Adipose tissue (tissue), 3 donors: ENCODE results near the gene TRAK2. TPM values are rescaled to one million over a fixed set of nuclear protein-coding genes. Genes with fewer than 3 reads are reported as not detected.
"Not testable (repeated sequence)": the region's sequence is repeated elsewhere in the genome, so short reads cannot be mapped to it uniquely, and the experiment has no call there.

Experiments used
- H3K27ac ChIP-seq: one replicate; pipeline ENCODE4 v1.5.1; 2013; ENCODE audit warnings: low read depth, low read length
- WGBS, 3 donors: extraction: QIAGEN DNeasy Blood & Tissue Kit; methylation state at CpG; one replicate each; pipeline ENCODE4 v1.1.7; 2013; 5-methylcytosine and 5-hydroxymethylcytosine counted together
- polyA plus RNA-seq, 3 donors: library from polyadenylated mRNA; stranded (reverse); fragments of 200-250 nt; gene quantifications; one replicate each; pipeline ENCODE4 v1.2.3, GENCODE V29; 2013
- donor health status: healthy with polysubstance abuse.
- donor health status: Bipolar disorder and iron deficiency.
- donor health status: healthy.

The TRAK2 gene
- polyA plus RNA-seq, 3 donors, result 7.7 to 66.6 (median 15.0) TPM

DNA sequence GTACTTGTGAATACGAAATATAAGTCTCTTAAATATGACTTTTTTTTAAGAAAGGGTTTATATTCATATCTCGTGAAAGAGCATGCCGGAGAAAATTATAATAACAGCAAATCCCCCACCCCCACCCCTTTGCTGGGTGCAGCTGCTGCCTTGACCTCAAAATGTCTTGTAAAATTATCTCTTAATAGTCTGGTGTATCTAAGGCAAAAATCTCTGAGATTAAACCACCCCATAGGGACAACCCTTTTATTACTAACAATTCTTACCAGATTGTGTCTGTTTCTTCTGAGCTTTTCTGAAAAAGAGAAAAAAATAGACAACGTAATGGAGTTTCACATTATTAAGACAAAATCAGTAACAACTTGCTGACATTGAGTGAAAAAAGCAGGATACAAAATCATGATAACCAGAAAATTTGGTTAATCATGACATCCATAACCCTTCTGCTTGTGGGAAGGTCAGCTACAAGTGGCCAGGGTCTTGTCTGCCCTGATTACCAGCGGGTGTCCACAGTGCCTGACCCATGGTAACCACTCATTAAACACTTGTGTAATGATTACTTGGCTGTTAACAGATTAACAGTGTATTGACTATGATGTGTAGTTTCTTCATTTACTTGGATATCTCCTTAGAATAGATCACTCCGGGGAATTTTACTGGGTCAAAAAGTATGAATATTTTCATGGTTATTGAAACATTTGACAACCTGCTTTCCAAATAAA is 1.8 kb upstream of the TRAK2 start:
- H3K27ac ChIP-seq, result no peak overlapping the region
- WGBS, 3 donors, result 66 to 90% (median 90%) methylated on average over 6 of the region's 6 CpGs

DNA sequence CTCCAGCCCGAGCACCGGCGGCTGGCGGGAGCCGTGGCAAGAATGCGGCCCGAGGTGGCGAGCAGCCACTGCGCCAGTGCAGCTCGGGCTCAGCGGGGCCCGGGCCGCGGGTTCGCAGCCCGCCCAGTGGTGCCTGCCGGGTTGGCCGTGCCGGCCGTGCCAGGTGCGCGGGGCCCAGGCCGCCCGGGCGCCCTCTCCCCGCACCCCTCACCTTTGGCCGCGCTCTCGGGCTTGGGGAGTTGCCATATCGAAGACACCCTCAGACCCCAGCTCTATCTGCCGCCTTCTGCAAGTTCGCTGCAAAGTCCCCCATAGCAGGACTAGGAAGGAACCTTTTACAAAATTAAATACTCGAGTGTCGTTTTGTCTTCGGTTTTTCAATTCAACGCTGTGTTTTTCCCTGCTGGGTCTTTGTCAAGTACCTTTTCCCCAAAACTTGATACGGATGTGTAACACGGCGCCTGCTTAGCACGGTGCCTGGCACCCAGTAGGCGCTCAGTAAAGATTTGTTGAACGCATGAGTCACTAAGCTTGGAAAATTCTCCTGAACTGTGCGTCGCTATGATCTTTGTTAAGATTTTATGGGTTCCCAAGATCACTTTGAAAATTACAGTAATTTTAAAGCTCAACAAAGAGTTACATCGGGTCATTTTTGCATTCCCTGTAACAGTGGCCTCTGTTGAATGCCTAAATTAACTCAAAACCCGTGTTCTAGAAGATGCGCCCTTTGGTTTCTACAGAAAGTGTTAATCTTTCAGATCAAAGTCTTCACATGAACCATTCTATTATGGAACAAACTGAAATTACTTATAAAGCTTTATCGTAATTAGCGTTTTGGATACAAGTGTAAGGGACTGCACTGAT is 1.0 kb upstream of the TRAK2 start:
- 9 to 11% (median 11%) methylated on average over 41 to 49 of the region's 49 CpGs for WGBS, 3 donors
- H3K27ac ChIP-seq, result no peak overlapping the region

DNA sequence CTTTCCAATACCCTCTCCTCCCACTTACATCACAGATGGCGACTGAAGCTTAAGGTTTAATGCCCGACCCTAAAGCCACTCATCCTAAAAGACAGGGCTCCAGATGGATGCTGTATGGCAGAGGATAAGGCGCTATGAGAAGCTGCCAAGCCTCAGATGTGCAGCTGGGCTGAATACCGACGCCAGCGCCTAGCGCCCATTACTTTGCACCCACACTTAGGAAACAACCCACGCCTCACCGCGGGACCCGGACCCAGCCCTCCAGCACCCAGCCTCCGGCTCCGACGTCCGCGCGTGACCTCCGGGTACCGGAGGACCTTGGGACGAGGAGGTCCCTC is 335 bp downstream of the TRAK2 start:
- no peak overlapping the region for H3K27ac ChIP-seq
- WGBS, 3 donors, result 0% methylated on average over 20 of the region's 20 CpGs

DNA sequence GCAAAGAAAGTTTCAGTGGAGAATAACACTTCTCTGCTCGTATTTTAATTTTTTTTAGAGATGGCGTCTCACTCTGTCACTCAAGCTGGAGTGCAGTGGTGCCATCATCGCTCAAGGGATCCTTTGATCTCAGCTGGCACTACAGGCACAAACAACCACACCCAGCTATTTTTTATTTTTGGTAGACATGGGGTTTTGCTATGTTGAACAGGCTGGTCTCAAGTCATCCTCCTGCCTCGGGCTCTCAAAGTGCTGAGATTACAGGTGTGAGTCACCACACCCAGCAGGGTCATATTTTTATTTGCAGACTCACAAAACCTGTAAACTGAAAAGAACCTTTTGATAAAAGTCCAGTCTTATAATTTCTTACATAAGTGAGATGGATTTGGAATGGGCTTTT is 2.6 kb downstream of the TRAK2 start:
- H3K27ac ChIP-seq, result no peak overlapping the region
- 84 to 92% (median 89%) methylated on average over 4 of the region's 4 CpGs for WGBS, 3 donors

DNA sequence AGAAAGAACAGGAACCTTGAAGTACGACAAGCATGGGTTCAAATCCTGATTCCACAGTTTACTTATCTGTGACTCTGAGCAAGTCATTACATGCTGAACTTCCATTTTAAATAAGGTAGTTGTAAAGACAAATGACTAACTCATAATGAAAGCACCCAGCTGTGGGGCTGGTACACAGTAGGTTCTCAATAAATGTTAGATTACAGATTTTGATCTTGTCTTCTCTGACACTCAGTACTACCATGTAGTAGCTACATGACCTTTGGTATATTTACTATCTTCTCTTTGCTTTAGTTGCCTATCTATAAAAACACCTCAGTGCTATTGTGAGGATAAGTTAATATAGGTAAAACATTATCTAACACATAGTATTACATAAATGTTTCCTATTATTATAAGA is 3.2 kb downstream of the TRAK2 start:
- no peak overlapping the region for H3K27ac ChIP-seq
- WGBS, 3 donors, result 85 to 97% (median 90%) methylated on average over 1 of the region's 1 CpG

DNA sequence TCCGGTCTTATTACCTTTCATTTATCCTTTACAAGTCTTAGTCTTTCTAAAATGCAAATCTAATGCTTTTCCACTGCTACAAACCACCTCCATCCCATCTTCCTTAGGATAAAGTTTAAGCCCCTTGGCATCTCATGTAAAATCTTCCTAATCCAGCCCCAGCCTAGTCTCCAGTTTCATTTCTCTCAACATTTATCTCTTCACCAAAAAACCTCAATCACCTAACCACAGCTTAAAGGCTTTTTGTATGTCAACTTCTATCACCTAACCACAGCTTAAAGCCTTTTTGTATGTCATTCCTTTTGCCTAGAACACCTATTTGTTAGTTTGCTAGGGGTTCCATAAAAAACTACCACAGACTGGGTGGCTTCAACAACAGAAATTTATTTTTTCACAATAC is 4.2 kb downstream of the TRAK2 start:
- no peak overlapping the region for H3K27ac ChIP-seq
- WGBS, 3 donors, result 90 to 98% (median 97%) methylated on average over 1 of the region's 1 CpG

DNA sequence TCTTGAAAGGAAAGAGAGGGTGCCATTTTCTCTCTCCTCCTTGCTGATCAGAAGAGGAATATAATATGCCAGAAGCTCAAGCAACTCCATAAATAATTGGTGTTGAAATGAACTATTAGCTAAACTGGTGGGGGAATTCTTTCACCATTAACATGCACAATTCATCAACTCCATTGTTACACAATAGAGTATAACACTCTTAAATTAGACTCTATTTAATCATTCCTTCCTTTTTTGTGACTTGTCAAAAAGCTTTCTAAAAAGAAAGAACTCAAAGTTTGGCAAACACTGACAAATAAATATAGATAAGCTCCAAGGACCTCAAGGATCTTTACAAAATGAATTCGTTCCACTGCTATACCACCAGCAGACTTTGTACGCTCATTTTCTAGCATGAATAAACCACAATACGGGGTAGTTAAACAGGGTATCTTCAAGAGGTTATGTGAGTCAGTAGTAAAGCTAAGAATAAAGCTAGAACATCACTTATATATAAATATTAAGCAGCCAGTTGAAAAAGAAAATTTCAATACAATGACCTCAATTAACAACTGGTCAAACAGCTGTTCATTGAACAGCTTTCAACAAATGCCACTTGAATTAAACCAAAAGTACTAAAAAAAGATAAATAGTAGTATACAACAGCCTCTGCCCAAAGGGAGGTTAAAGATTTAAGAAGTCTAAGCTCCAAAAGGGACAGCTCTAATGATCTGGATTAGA is 6.4 kb downstream of the TRAK2 start:
- H3K27ac ChIP-seq, result no peak overlapping the region
- WGBS, 3 donors, result 33 to 86% (median 82%) methylated on average over 3 of the region's 3 CpGs

DNA sequence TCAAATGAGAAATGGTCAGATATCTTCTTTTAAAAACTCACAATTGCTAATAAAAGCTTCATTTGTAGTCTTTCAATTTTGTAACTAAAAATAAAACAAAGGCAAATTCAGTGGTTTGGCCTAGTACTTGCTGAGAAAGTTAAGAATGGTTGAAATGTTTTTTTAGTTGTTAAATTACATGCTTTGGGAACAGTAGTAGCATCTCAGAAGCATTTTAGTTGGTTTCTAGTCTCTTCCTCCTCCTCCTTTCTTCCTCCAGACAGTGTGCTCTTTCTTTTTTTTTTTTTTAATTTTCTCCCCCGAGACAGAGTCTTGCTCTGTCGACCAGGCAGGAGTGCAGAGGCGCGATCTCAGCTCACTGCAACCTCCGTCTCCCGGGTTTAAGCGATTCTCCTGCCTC is 9.8 kb downstream of the TRAK2 start:
- WGBS, 3 donors, result 81 to 86% (median 83%) methylated on average over 7 of the region's 7 CpGs
- no peak overlapping the region for H3K27ac ChIP-seq

DNA sequence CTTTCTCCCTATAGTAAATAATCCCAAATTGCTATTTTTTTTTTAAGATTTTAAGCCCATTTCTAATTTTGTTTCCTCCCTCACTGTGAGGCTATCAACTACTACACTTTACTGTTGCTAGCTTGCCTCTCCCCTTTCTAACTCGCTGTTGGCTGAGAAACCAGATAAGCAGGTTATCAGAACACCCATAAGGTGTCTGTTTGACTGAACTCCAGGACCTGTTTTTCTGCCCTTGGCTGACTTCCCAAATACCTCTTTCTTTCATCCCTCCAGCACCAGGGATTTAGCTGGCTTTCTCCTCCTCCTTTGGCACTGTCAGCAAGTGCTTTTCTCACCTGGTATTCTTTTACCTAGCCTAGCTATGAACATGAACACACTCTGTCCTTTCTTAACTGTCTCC is 11.1 kb downstream of the TRAK2 start:
- H3K27ac ChIP-seq, result no peak overlapping the region
- 26 to 81% (median 44%) methylated on average over 1 of the region's 1 CpG for WGBS, 3 donors

DNA sequence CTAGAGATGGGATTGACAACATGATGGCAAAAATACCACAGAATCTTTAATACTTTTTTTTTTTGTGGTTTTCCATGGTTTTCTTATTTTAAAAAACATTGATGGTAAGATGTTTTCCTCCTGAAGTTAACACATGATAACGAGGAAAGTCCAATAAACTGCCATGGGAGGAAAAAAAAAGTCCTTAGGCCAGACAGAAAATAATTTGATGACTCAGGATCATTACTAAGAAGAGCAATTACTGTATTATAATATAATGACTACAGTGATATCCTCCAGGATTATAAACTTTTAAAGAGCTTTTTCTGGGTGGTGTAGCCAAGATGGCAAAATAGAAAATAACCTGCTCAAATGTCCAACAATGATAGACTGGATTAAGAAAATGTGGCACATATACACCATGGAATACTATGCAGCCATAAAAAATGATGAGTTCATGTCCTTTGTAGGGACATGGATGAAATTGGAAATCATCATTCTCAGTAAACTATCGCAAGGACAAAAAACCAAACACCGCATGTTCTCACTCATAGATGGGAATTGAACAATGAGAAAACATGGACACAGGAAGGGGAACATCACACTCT is 11.8 kb downstream of the TRAK2 start:
- H3K27ac ChIP-seq, result not testable (repeated sequence)
- 93 to 95% (median 94%) methylated on average over 1 of the region's 3 CpGs for WGBS, 3 donors

DNA sequence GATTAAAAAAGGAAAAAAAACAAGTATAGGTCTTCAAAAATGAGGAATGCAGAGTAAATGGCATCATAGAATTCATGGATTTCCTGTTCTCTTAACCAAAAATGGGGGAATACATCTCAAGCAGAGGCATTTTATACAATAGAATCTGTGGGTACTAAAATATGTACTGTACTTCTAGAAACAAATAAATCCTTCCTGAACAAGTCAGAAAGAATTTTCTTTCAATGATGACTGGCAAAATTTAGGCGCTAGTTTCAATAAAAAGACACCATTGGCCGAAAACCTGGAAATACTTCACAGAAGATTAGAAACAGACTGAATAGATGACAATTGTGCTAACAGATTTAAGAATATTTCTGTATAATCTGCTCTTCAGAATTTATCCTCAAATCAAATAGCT is 15.1 kb downstream of the TRAK2 start:
- 97 to 100% (median 99%) methylated on average over 2 of the region's 2 CpGs for WGBS, 3 donors

DNA sequence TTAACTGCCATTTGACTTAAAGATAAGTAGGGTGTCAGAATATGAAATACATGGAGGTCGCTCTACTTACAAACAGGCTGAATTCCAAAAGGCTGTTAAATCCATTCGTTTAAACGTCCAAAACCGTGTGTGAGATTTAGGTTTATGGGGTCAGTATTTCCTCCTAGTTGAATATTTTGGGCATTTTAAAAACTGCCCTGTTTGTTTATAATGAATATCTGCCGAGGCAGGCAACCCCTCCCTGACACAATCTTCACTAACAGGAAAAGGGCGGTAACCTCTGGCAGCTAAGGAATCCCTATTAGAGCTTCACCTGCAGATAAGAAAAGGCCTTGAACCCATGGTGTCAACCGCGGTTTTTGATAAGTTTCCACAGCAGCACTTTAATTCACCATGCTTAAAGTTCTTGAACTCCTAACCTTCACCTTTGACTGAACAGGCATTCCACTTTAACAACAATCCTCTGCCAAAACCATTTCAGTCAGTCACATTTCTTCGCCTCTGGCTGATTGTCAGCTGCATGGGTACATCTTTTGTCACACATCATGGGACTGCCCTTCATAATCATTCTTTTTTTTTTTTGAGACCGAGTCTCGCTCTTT is 17.8 kb downstream of the TRAK2 start:
- H3K27ac ChIP-seq, result no peak overlapping the region
- WGBS, 3 donors, result 43 to 53% (median 49%) methylated on average over 11 of the region's 11 CpGs

More for the DNA sequence above, 15.1 kb downstream of the TRAK2 start:
- no peak overlapping the region for H3K27ac ChIP-seq

DNA sequence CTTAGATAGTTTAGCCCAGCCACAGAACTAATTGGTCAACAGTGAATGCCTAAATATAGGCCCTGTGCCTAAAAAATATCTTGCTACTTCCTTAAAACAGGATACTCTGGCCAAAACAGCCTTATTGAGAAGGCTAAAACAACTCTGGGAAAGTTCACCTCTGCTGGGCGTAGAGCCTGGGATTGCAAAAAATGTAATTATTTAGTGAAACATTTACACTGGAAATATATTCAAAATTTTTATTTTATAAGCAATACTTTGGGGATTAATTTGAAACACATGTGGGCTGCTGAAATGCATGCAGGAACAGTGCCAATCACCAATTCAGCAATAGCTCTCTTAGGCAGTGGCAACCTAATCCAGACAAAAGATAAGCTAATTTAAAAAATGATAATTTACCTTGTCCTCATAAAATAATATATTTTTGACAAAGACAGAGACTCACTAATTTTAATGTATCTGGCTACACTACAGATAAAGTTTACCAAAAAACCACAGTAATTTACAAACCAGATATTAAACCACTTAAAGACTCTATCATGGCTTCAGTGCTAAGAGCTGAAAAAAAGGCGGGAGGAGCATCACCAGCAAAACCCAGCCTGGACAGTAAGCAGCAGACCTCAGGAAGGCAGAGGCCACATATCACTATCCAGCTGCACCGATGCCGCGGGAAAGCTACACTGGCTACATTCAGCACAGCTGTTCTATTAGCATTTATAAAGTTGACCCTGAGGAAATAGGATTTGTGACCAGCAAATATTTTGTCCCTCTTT is 18.5 kb downstream of the TRAK2 start:
- H3K27ac ChIP-seq, result no peak overlapping the region
- 31 to 36% (median 34%) methylated on average over 5 of the region's 5 CpGs for WGBS, 3 donors

DNA sequence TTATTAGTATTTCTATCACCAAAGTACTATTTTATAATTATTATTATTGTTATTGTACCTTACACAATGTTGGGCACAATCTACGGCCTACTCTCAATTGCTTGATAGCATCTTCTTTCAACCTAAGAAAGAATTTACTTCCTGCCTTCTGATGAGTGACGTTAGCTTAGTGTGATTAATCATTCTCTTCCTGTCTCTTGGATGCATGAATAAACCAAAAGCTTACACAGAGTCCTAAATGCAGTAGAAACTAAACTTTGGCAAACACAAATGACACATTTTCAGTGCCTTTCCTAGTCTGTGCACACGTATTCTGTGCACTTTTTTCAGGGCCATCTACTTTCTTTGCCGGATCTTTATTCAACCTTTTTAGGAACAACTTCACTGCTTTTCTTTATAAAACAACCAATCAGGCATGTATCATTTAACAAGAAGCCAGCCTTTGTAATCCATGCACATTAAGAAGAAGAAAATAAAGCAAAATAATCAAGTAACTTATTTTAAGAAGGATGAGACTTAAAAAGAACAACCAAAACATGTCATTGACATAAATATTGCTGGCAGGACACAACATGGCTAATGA is 19.1 kb downstream of the TRAK2 start:
- H3K27ac ChIP-seq, result no peak overlapping the region
- WGBS, 3 donors, result 26 to 60% (median 35%) methylated on average over 4 of the region's 4 CpGs

DNA sequence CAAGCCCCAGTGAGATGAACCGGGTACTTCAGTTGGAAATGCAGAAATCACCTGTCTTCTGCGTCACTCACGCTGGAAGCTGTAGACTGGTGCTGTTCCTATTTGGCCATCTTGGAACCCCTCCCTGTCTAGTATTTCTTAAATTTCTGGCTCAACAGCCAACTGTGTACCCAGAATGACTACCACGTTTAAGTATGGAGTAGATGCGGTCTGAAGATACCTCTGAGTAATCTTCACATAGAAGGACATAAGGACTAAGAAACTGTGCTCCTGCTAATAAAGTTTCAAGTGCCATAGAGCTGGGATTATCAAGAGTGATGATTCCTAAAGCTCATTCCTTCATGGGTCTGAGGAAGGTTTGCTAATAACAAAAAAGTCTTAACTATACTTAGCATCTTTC is 20.4 kb downstream of the TRAK2 start:
- no peak overlapping the region for H3K27ac ChIP-seq
- WGBS, 3 donors, result 79 to 95% (median 79%) methylated on average over 4 to 5 of the region's 5 CpGs

DNA sequence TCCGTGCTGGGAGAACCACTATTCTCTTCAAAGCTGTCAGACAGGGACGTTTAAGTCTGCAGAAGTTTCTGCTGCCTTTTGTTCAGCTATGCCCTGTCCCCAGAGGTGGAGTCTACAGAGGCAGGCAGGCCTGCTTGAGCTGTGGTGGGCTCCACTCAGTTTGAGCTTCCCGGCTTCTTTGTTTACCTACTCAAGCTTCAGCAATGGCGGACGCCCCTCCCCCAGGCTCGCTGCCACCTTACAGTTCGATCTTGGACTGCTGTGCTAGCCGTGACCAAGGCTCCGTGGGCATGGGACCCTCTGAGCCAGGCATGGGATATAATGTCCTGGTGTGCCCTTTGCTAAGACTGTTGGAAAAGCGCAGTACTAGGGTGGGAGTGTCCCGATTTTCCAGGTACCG is 20.9 kb downstream of the TRAK2 start:
- 94 to 99% (median 96%) methylated on average over 12 of the region's 12 CpGs for WGBS, 3 donors
- not testable (repeated sequence) for H3K27ac ChIP-seq

DNA sequence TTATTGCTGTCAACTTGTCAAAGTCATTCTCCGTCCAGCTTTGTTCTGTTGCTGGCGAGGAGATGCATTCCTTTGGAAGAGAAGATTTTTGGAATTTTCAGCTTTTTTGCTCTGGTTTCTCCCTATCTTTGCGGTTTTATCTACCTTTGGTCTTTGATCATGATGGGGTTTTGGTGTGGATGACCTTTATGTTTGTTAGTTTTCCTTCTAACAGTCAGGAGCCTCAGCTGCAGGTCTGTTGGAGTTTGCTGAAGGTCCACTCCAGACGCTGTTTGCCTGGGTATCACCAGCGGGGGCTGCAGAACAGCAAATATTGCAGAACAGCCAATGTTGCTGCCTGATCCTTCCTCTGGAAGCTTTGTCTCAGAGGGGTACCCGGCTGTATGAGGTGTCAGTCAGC is 21.4 kb downstream of the TRAK2 start:
- WGBS, 3 donors, result 88 to 96% (median 89%) methylated on average over 6 of the region's 6 CpGs
- H3K27ac ChIP-seq, result not testable (repeated sequence)

DNA sequence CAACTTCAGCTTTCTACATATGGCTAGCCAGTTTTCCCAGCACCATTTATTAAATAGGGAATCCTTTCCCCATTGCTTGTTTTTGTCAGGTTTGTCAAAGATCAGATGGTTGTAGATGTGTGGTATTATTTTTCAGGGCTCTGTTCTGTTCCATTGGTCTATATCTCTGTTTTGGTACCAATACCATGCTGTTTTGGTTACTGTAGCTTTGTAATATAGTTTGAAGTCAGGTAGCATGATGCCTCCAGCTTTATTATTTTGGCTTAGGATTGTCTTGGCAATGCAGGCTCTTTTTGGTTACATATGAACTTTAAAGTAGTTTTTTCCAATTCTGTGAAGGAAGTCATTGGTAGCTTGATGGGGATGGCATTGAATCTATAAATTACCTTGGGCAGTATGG is 22.9 kb downstream of the TRAK2 start:
- not testable (repeated sequence) for H3K27ac ChIP-seq
